Thyroid gland (tissue), 4 donors: Measurements from ENCODE around the gene ULK4.

ENCODE experiments used
- POLR2A ChIP-seq, 2 donors: fragments of 450-650 bp; IDR thresholded peaks; one replicate each; pipeline ENCODE4 v1.6.1; 2017; ENCODE audit warnings: antibody characterized with exemption in 2 of 2, mild to moderate bottlenecking in 2 of 2, moderate library complexity in 1 of 2
- TF ChIP-seq, protein P1 (sequence below), 6 experiments: fragments of 200-600 bp in 3 of 6; fragments of 450-650 bp in 3 of 6; sonication (generic) in 3 of 6; IDR thresholded peaks; one replicate each; pipeline ENCODE4 v1.5.1; 2016 to 2019; ENCODE audit warnings: antibody characterized with exemption in 6 of 6, mild to moderate bottlenecking in 2 of 6, inconsistent platforms in 1 of 6, moderate library complexity in 1 of 6

DNA sequence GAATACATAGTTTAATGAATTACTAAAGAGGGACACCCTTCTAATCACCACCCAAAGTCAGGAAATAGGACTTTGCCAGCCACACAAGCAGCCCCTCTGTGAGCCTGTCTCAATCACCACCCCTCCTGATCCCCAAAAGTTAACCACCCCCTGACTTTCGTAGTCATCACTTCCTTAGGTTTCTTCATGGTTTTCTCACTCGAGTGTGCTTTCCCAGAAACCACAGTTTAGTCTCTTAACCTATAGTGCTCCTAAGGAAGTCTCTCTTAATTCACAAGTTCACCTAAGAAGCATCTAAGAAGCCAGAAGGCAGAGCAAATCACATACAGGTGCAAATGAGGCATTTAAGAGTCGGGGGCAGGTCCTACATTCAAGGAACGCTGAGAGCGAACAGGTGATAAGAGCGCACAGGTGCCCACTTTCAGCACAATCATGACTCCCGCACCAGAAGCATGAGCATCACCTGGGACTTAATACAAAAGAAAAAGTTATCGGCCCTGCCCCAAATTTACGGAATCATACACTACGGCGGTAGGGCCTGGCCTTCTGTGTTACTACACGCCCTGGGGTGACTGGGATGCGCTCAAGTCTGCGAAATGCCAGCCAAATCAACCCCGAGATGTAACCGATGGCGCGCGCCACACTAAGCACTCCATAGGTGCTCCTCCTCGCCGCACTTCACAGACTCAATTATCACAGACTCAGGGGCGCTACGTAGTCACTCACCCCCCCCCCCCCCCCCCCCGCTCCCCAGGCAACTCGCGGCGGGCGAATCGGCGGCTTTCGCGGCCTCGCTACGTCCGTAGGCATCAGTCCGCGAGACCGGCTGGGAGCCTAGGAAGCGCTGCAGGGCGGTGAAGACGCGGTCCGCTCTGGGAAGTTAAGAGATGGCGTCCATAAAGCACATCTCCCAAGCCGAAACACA lies 815 bp downstream of the ULK4 start:
- TF ChIP-seq, protein P1, sequence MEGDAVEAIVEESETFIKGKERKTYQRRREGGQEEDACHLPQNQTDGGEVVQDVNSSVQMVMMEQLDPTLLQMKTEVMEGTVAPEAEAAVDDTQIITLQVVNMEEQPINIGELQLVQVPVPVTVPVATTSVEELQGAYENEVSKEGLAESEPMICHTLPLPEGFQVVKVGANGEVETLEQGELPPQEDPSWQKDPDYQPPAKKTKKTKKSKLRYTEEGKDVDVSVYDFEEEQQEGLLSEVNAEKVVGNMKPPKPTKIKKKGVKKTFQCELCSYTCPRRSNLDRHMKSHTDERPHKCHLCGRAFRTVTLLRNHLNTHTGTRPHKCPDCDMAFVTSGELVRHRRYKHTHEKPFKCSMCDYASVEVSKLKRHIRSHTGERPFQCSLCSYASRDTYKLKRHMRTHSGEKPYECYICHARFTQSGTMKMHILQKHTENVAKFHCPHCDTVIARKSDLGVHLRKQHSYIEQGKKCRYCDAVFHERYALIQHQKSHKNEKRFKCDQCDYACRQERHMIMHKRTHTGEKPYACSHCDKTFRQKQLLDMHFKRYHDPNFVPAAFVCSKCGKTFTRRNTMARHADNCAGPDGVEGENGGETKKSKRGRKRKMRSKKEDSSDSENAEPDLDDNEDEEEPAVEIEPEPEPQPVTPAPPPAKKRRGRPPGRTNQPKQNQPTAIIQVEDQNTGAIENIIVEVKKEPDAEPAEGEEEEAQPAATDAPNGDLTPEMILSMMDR (IDR thresholded peaks at IDR 0.05) = no peak
- no peak for TF ChIP-seq POLR2A (IDR thresholded peaks at IDR 0.05)
